ENCODE measurements around the gene ALG9.
"Not testable (repeated sequence)": the region's sequence is repeated elsewhere in the genome, so short reads cannot be mapped to it uniquely, and the experiment has no call there.

Gene ALG9

GRCh38 chr11:111796696-111797095 is 74.7 kb downstream of the ALG9 start:
- Histone ChIP-seq H3K27me3 (ENCODE audit: insufficient read depth, low read length) (no peaks in the 10 kb centered on the region), H3K27ac (ENCODE audit: low read depth, low read length) (peak overlapping the region; percentile 11; the same call in 1 of the 2 replicates), H3K36me3 (ENCODE audit: insufficient read depth, low read length) (0 out of 2 replicates have a peak, but pooled peaks cover 10% of the 10 kb centered on the region), H3K79me2 (ENCODE audit: control insufficient read depth, insufficient read depth, low read length, unreplicated experiment) (no peaks in the 10 kb centered on the region), H3K4me3 (ENCODE audit: low read depth, low read length) (no peak overlapping the region), H2AFZ (ENCODE audit: low read length, unreplicated experiment) (no peak overlapping the region), H3K4me1 (ENCODE audit: control insufficient read depth, insufficient read depth, low read length, unreplicated experiment) (peaks cover 19% of the 10 kb centered on the region)

- Histone ChIP-seq H3K4me3 (ENCODE audit: low read depth, low read length) (no peak overlapping the region), H3K4me1 (ENCODE audit: control insufficient read depth, insufficient read depth, low read length, unreplicated experiment) (peaks cover 19% of the 10 kb centered on the region), H3K36me3 (ENCODE audit: insufficient read depth, low read length) (0 out of 2 replicates have a peak, but pooled peaks cover 10% of the 10 kb centered on the region), H2AFZ (ENCODE audit: low read length, unreplicated experiment) (no peak overlapping the region), H3K79me2 (ENCODE audit: control insufficient read depth, insufficient read depth, low read length, unreplicated experiment) (no peaks in the 10 kb centered on the region), H3K27me3 (ENCODE audit: insufficient read depth, low read length) (no peaks in the 10 kb centered on the region), H3K27ac (ENCODE audit: low read depth, low read length) (no peak overlapping the region)
Observed at GRCh38 chr11:111795334-111795985, 75.9 kb downstream of the ALG9 start.

GRCh38 chr11:111793863-111794262 is 77.5 kb downstream of the ALG9 start:
- 0 out of 2 replicates have a peak, but pooled peaks cover 10% of the 10 kb centered on the region for H3K36me3 ChIP-seq (ENCODE audit: insufficient read depth, low read length)
- peaks cover 19% of the 10 kb centered on the region for H3K4me1 ChIP-seq (ENCODE audit: control insufficient read depth, insufficient read depth, low read length, unreplicated experiment)
- H3K27ac ChIP-seq (ENCODE audit: low read depth, low read length): no peak overlapping the region
- no peak overlapping the region for H2AFZ ChIP-seq (ENCODE audit: low read length, unreplicated experiment)
- H3K4me3 ChIP-seq (ENCODE audit: low read depth, low read length): no peak overlapping the region
- H3K27me3 ChIP-seq (ENCODE audit: insufficient read depth, low read length): no peaks in the 10 kb centered on the region
- H3K79me2 ChIP-seq (ENCODE audit: control insufficient read depth, insufficient read depth, low read length, unreplicated experiment): no peaks in the 10 kb centered on the region

GRCh38 chr11:111792955-111793500 is 78.4 kb downstream of the ALG9 start:
- H2AFZ ChIP-seq (ENCODE audit: low read length, unreplicated experiment): no peak overlapping the region
- 0 out of 2 replicates have a peak, but pooled peaks cover 10% of the 10 kb centered on the region for H3K36me3 ChIP-seq (ENCODE audit: insufficient read depth, low read length)
- no peaks in the 10 kb centered on the region for H3K27me3 ChIP-seq (ENCODE audit: insufficient read depth, low read length)
- H3K27ac ChIP-seq (ENCODE audit: low read depth, low read length): no peak overlapping the region
- no peak overlapping the region for H3K4me3 ChIP-seq (ENCODE audit: low read depth, low read length)
- peaks cover 19% of the 10 kb centered on the region for H3K4me1 ChIP-seq (ENCODE audit: control insufficient read depth, insufficient read depth, low read length, unreplicated experiment)
- no peaks in the 10 kb centered on the region for H3K79me2 ChIP-seq (ENCODE audit: control insufficient read depth, insufficient read depth, low read length, unreplicated experiment)

- Histone ChIP-seq H3K79me2 (ENCODE audit: control insufficient read depth, insufficient read depth, low read length, unreplicated experiment) (no peaks in the 10 kb centered on the region), H3K27ac (ENCODE audit: low read depth, low read length) (no peak overlapping the region), H3K4me3 (ENCODE audit: low read depth, low read length) (no peak overlapping the region), H3K36me3 (ENCODE audit: insufficient read depth, low read length) (0 out of 2 replicates have a peak, but pooled peaks cover 3% of the 10 kb centered on the region), H3K4me1 (ENCODE audit: control insufficient read depth, insufficient read depth, low read length, unreplicated experiment) (peaks cover 16% of the 10 kb centered on the region), H2AFZ (ENCODE audit: low read length, unreplicated experiment) (no peak overlapping the region), H3K27me3 (ENCODE audit: insufficient read depth, low read length) (no peaks in the 10 kb centered on the region)
Observed at GRCh38 chr11:111792314-111792713, 79.1 kb downstream of the ALG9 start.

GRCh38 chr11:111788464-111788863 is 82.9 kb downstream of the ALG9 start:
- 0 out of 2 replicates have a peak, but pooled peaks cover 6% of the 10 kb centered on the region for H3K36me3 ChIP-seq (ENCODE audit: insufficient read depth, low read length)
- no peak overlapping the region for H3K27ac ChIP-seq (ENCODE audit: low read depth, low read length)

GRCh38 chr11:111788051-111788450 is 83.3 kb downstream of the ALG9 start:
- no peak overlapping the region for H2AFZ ChIP-seq (ENCODE audit: low read length, unreplicated experiment)
- no peaks in the 10 kb centered on the region for H3K79me2 ChIP-seq (ENCODE audit: control insufficient read depth, insufficient read depth, low read length, unreplicated experiment)
- H3K4me3 ChIP-seq (ENCODE audit: low read depth, low read length): no peak overlapping the region
- H3K27ac ChIP-seq (ENCODE audit: low read depth, low read length): no peak overlapping the region
- no peaks in the 10 kb centered on the region for H3K4me1 ChIP-seq (ENCODE audit: control insufficient read depth, insufficient read depth, low read length, unreplicated experiment)
- H3K36me3 ChIP-seq (ENCODE audit: insufficient read depth, low read length): 0 out of 2 replicates have a peak, but pooled peaks cover 6% of the 10 kb centered on the region
- no peaks in the 10 kb centered on the region for H3K27me3 ChIP-seq (ENCODE audit: insufficient read depth, low read length)

More at GRCh38 chr11:111788464-111788863, 82.9 kb downstream of the ALG9 start:
- no peak overlapping the region for H2AFZ ChIP-seq (ENCODE audit: low read length, unreplicated experiment)
- H3K4me1 ChIP-seq (ENCODE audit: control insufficient read depth, insufficient read depth, low read length, unreplicated experiment): no peaks in the 10 kb centered on the region
- H3K27me3 ChIP-seq (ENCODE audit: insufficient read depth, low read length): no peaks in the 10 kb centered on the region
- no peak overlapping the region for H3K4me3 ChIP-seq (ENCODE audit: low read depth, low read length)
- H3K79me2 ChIP-seq (ENCODE audit: control insufficient read depth, insufficient read depth, low read length, unreplicated experiment): no peaks in the 10 kb centered on the region

- Histone ChIP-seq H3K4me3 (ENCODE audit: low read depth, low read length) (no peak overlapping the region), H3K27ac (ENCODE audit: low read depth, low read length) (no peak overlapping the region), H2AFZ (ENCODE audit: low read length, unreplicated experiment) (no peak overlapping the region), H3K4me1 (ENCODE audit: control insufficient read depth, insufficient read depth, low read length, unreplicated experiment) (no peaks in the 10 kb centered on the region), H3K79me2 (ENCODE audit: control insufficient read depth, insufficient read depth, low read length, unreplicated experiment) (no peaks in the 10 kb centered on the region), H3K27me3 (ENCODE audit: insufficient read depth, low read length) (no peaks in the 10 kb centered on the region), H3K36me3 (ENCODE audit: insufficient read depth, low read length) (0 out of 2 replicates have a peak, but pooled peaks cover 6% of the 10 kb centered on the region)
Observed at GRCh38 chr11:111785886-111786412, 85.4 kb downstream of the ALG9 start.

GRCh38 chr11:111785076-111785475 is 86.3 kb downstream of the ALG9 start:
- Histone ChIP-seq H3K27ac (ENCODE audit: low read depth, low read length) (no peak overlapping the region), H3K79me2 (ENCODE audit: control insufficient read depth, insufficient read depth, low read length, unreplicated experiment) (no peaks in the 10 kb centered on the region), H3K4me1 (ENCODE audit: control insufficient read depth, insufficient read depth, low read length, unreplicated experiment) (no peaks in the 10 kb centered on the region)

GRCh38 chr11:111784311-111784710 is 87.1 kb downstream of the ALG9 start:
- H2AFZ ChIP-seq (ENCODE audit: low read length, unreplicated experiment); H3K27me3 ChIP-seq (ENCODE audit: insufficient read depth, low read length); H3K27ac ChIP-seq (ENCODE audit: low read depth, low read length); H3K4me1 ChIP-seq (ENCODE audit: control insufficient read depth, insufficient read depth, low read length, unreplicated experiment); H3K36me3 ChIP-seq (ENCODE audit: insufficient read depth, low read length); H3K4me3 ChIP-seq (ENCODE audit: low read depth, low read length); H3K79me2 ChIP-seq (ENCODE audit: control insufficient read depth, insufficient read depth, low read length, unreplicated experiment): not testable (repeated sequence)

More at GRCh38 chr11:111785076-111785475, 86.3 kb downstream of the ALG9 start:
- H3K36me3 ChIP-seq (ENCODE audit: insufficient read depth, low read length): 0 out of 2 replicates have a peak, but pooled peaks cover 6% of the 10 kb centered on the region
- H3K27me3 ChIP-seq (ENCODE audit: insufficient read depth, low read length): no peaks in the 10 kb centered on the region
- H2AFZ ChIP-seq (ENCODE audit: low read length, unreplicated experiment): no peak overlapping the region
- H3K4me3 ChIP-seq (ENCODE audit: low read depth, low read length): no peak overlapping the region

Data from ACC112 (cell line).